AG04449 (cell line): ENCODE measurements around the gene OR2F2.

ENCODE experiments used
- CTCF ChIA-PET: fragments of 350-600 bp; formaldehyde crosslinking; extraction: SDS; loops from one replicate; lab custom pipeline; 2021; ENCODE audit warnings: antibody characterized with exemption; lab: Yijun Ruan, JAX
- POLR2A ChIA-PET: fragments of 400-600, 350-600 bp; formaldehyde crosslinking; extraction: SDS; loops from one replicate; lab custom pipeline; 2020; ENCODE audit warnings: antibody characterized with exemption, inconsistent platforms; lab: Yijun Ruan, JAX
- DNase-seq: peaks from one replicate; pipeline ENCODE4 v3.0.0-alpha.2; 2010; ENCODE audit warnings: low read depth, low spot score
- H3K4me3 ChIP-seq: 2 replicates; pipeline ENCODE4 v1.5.1; 2011; ENCODE audit warnings: low read depth, mild to moderate bottlenecking, control low read depth, low read length
- CTCF ChIP-seq: IDR thresholded peaks from one replicate; pipeline ENCODE4 v1.5.1; 2011; ENCODE audit warnings: mild to moderate bottlenecking, moderate library complexity, low read length, control low read depth, inconsistent platforms; ENCODE audit not compliant: insufficient read depth; ENCODE audit errors: missing control alignments

The OR2F2 gene

GRCh38 chr7:143901668-143902331, 33.2 kb upstream of the OR2F2 start, which contains the start of gene TCAF1:
Gene TCAF1, minus strand, starts transcription at chr7:143902176. Its CDS starts 25,568 bp downstream, at chr7:143876608.
- CTCF ChIA-PET, result interaction anchor here (0.8 to 3.5 kb wide), 10 partner anchors 10 to 127 kb away, joined by 3 to 27 read pairs (median 8); no protein-coding TSS in a partner anchor
- peak; percentile 49 for DNase-seq

GRCh38 chr7:143902332-143902899, 32.6 kb upstream of the OR2F2 start:
- DNase-seq, result no peak
- H3K4me3 ChIP-seq, result no peak overlapping the region
- POLR2A ChIA-PET, result interaction anchor here (0.9 to 2.4 kb wide), 5 partner anchors 8 to 33 kb away, joined by 3 to 19 read pairs (median 13); partner anchors contain the start of gene OR2F2
- no peak for TF ChIP-seq CTCF
- CTCF ChIA-PET, result interaction anchor here (0.8 to 3.5 kb wide), 7 partner anchors 9 to 109 kb away, joined by 4 to 27 read pairs (median 10); no protein-coding TSS in a partner anchor

More at GRCh38 chr7:143901668-143902331, 33.2 kb upstream of the OR2F2 start, which contains the start of gene TCAF1:
- POLR2A ChIA-PET, result interaction anchor here (0.7 to 2.4 kb wide), 6 partner anchors 9 to 126 kb away, joined by 3 to 19 read pairs (median 10); partner anchors contain the start of gene OR2F2
- H3K4me3 ChIP-seq, result peak within 1 kb of the TSS; percentile 89
- TF ChIP-seq CTCF, result peak; percentile 40

GRCh38 chr7:143905509-143905908, 29.5 kb upstream of the OR2F2 start:
- TF ChIP-seq CTCF, result no peak
- no peak overlapping the region for H3K4me3 ChIP-seq
- CTCF ChIA-PET, result interaction anchor here (1.2 kb wide), 1 partner anchor 19 kb away, joined by 3 read pairs; no protein-coding TSS in a partner anchor
- POLR2A ChIA-PET, result no interaction called here
- DNase-seq, result no peak

GRCh38 chr7:143906151-143906550, 28.9 kb upstream of the OR2F2 start:
- POLR2A ChIA-PET, result no interaction called here
- no peak for TF ChIP-seq CTCF
- H3K4me3 ChIP-seq, result no peak overlapping the region
- CTCF ChIA-PET, result interaction anchor here (1.2 kb wide), 1 partner anchor 20 kb away, joined by 3 read pairs; no protein-coding TSS in a partner anchor
- no peak for DNase-seq

- POLR2A ChIA-PET, result no interaction called here
These were observed 28.1 kb upstream of the OR2F2 start for GRCh38 chr7:143906895-143907294.

More at GRCh38 chr7:143906895-143907294, 28.1 kb upstream of the OR2F2 start:
- no peak overlapping the region for H3K4me3 ChIP-seq
- CTCF ChIA-PET, result no interaction called here
- no peak for TF ChIP-seq CTCF
- no peak for DNase-seq
